ENCODE data around the gene KRTAP22-2. TPM values are rescaled to one million over a fixed set of nuclear protein-coding genes. Genes with fewer than 3 reads are reported as not detected.

Gene KRTAP22-2
- total RNA-seq, 4 donors from 2014 or later, result not detected

- H3K27me3 ChIP-seq, result no peaks in the 10 kb centered on the region
- no peak overlapping the region for H3K27ac ChIP-seq
- no peak overlapping the region for H3K4me3 ChIP-seq
- intact Hi-C loops (cut with DNase I; ENCODE audit: low total_unique reads), result no loop called here
- no peaks in the 10 kb centered on the region for H3K9me3 ChIP-seq
- no peak for DNase-seq
- no peaks in the 10 kb centered on the region for H3K4me1 ChIP-seq
- H3K36me3 ChIP-seq, result no peaks in the 10 kb centered on the region
- TF ChIP-seq POLR2A (IDR thresholded peaks at IDR 0.05) (no peak), CTCF (IDR thresholded peaks at IDR 0.05) (no peak)
Observed at GRCh38 chr21:30615199-30615598, 25.0 kb upstream of the KRTAP22-2 start.

DNA sequence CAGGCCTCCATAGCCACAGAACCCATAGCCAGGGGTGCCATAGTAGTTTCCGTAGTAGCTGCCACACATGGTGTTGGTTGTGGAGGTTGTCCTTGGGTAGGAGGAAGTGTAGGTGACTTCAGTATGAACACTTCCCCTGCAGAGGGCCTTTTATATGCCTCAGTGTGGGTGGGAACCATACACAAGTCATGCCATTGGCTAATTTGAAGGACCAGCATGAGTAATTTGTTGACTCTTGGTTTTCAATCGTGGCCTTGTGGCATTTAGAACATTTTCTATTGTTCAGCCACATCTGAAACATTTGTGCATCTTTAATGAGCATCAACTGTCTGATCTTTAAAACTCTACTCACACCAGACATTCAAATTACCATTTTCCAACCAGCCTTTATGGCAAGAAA, 23.6 kb upstream of the KRTAP22-2 start, which contains the start of gene KRTAP6-1:
Gene KRTAP6-1, minus strand, starts transcription at position 95 of the 400 bp plus-strand sequence. Its CDS starts 26 bp downstream, at position 69.
- intact Hi-C loops (cut with DNase I; ENCODE audit: low total_unique reads), result no loop called here
- Histone ChIP-seq H3K27ac (no peak within 1 kb of the TSS), H3K9me3 (no peaks in the 10 kb centered on the region), H3K36me3 (no peaks in the 10 kb centered on the region), H3K4me3 (no peak within 1 kb of the TSS), H3K27me3 (no peaks in the 10 kb centered on the region), H3K4me1 (no peaks in the 10 kb centered on the region)
- DNase-seq, result no peak
- TF ChIP-seq CTCF (IDR thresholded peaks at IDR 0.05) (no peak), POLR2A (IDR thresholded peaks at IDR 0.05) (no peak)

DNA sequence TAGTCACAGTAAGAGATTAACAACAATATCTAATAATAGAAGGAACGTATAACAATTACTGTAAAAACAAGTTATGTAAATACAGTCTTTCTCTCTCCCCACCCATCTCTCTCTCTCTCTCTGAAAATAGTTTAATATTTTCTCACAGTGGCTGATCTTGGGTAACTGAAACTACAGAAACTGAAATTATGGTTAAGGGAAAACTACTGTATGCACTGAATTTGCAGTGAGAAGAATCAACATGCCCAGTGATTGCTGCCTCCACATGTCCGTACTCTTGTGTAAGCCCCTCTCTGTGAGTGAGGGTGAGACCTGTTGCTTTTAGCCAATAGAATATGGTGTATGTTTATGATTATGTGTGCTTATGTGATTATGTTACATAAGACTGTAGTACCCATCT, 21.9 kb upstream of the KRTAP22-2 start:
- TF ChIP-seq CTCF (IDR thresholded peaks at IDR 0.05) (no peak), POLR2A (IDR thresholded peaks at IDR 0.05) (no peak)
- no peaks in the 10 kb centered on the region for H3K4me1 ChIP-seq
- no peaks in the 10 kb centered on the region for H3K27me3 ChIP-seq
- intact Hi-C loops (cut with DNase I; ENCODE audit: low total_unique reads), result no loop called here
- H3K36me3 ChIP-seq, result no peaks in the 10 kb centered on the region
- H3K27ac ChIP-seq, result no peak overlapping the region
- H3K4me3 ChIP-seq, result no peak overlapping the region
- H3K9me3 ChIP-seq, result no peaks in the 10 kb centered on the region
- no peak for DNase-seq

GRCh38 chr21:30605968-30606367, 15.8 kb upstream of the KRTAP22-2 start:
- H3K27ac ChIP-seq, result no peak overlapping the region
- H3K4me3 ChIP-seq, result no peak overlapping the region
- DNase-seq, result no peak
- no peaks in the 10 kb centered on the region for H3K36me3 ChIP-seq
- TF ChIP-seq CTCF (IDR thresholded peaks at IDR 0.05), result no peak
- no peak for TF ChIP-seq POLR2A (IDR thresholded peaks at IDR 0.05)
- no peaks in the 10 kb centered on the region for H3K4me1 ChIP-seq
- no peaks in the 10 kb centered on the region for H3K27me3 ChIP-seq
- intact Hi-C loops (cut with DNase I; ENCODE audit: low total_unique reads), result no loop called here
- no peaks in the 10 kb centered on the region for H3K9me3 ChIP-seq

DNA sequence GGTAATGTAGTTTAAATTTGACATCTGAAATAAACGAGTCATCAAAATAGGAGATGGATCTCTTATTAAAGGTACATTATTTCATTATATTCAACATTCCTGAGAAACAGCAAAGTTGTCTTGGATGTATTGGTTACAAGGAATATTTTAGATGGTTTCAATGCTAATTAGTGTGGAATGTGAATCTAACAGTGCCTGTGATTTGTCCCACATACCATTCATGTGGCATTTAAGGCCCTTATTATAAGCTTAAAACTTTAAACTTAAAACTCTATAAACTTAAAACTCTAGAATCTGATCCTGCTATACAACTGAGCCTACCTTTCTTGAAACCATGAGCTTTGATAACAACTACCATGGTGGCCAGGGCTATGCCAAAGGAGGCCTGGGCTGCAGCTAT, 10.6 kb upstream of the KRTAP22-2 start, which contains the start of gene KRTAP22-1:
Gene KRTAP22-1, plus strand, starts transcription at position 301 of the 400 bp plus-strand sequence.
- Histone ChIP-seq H3K36me3 (no peaks in the 10 kb centered on the region), H3K4me3 (no peak within 1 kb of the TSS), H3K27ac (no peak within 1 kb of the TSS), H3K27me3 (no peaks in the 10 kb centered on the region), H3K4me1 (no peaks in the 10 kb centered on the region), H3K9me3 (no peaks in the 10 kb centered on the region)
- no peak for TF ChIP-seq POLR2A (IDR thresholded peaks at IDR 0.05)
- no peak for TF ChIP-seq CTCF (IDR thresholded peaks at IDR 0.05)
- intact Hi-C loops (cut with DNase I; ENCODE audit: low total_unique reads), result no loop called here
- no peak for DNase-seq
